ENCODE data around the gene KIAA1210.

KIAA1210 gene

GRCh38 chrX:119090627-119091026, 37.0 kb downstream of the KIAA1210 start:
- no peak for DNase-seq

- DNase-seq = no peak
These were observed 38.0 kb downstream of the KIAA1210 start for GRCh38 chrX:119089619-119090018.

GRCh38 chrX:119087121-119087520, 40.5 kb downstream of the KIAA1210 start:
- no peak for DNase-seq

- DNase-seq = no peak
These were observed 42.8 kb downstream of the KIAA1210 start for GRCh38 chrX:119084766-119085165.

GRCh38 chrX:119082278-119082677, 45.3 kb downstream of the KIAA1210 start:
- DNase-seq = no peak

- no peak for DNase-seq
These were observed 52.2 kb downstream of the KIAA1210 start for GRCh38 chrX:119075270-119076025.

- no peak for DNase-seq
These were observed 53.7 kb downstream of the KIAA1210 start for GRCh38 chrX:119073911-119074310.

- DNase-seq = no peak
These were observed 54.3 kb downstream of the KIAA1210 start for GRCh38 chrX:119073200-119073905.

GRCh38 chrX:119072744-119073143, 54.9 kb downstream of the KIAA1210 start, which contains the start of gene CT47C1:
Gene CT47C1, plus strand, starts transcription at chrX:119072993. Its CDS starts 233 bp downstream, at chrX:119073226.
- DNase-seq = no peak

GRCh38 chrX:119071381-119071780, 56.2 kb downstream of the KIAA1210 start:
- DNase-seq = no peak

- DNase-seq = no peak
These were observed 57.9 kb downstream of the KIAA1210 start for GRCh38 chrX:119069762-119070161.

GRCh38 chrX:119069128-119069527, 58.5 kb downstream of the KIAA1210 start:
- no peak for DNase-seq

- DNase-seq = peak; percentile 59
These were observed 60.4 kb downstream of the KIAA1210 start for GRCh38 chrX:119067023-119067739.

- DNase-seq = no peak
These were observed 64.2 kb downstream of the KIAA1210 start for GRCh38 chrX:119063428-119063827.

- no peak for DNase-seq
These were observed 64.8 kb downstream of the KIAA1210 start for GRCh38 chrX:119062750-119063374.

- DNase-seq = no peak
These were observed 71.9 kb downstream of the KIAA1210 start for GRCh38 chrX:119055687-119056086.

GRCh38 chrX:119045884-119046283, 81.7 kb downstream of the KIAA1210 start:
- no peak for DNase-seq

GRCh38 chrX:119042996-119043395, 84.6 kb downstream of the KIAA1210 start:
- DNase-seq = no peak

GRCh38 chrX:119042040-119042439, 85.6 kb downstream of the KIAA1210 start:
- DNase-seq = no peak

GRCh38 chrX:119041175-119041574, 86.4 kb downstream of the KIAA1210 start:
- DNase-seq = no peak

- DNase-seq = no peak
These were observed 87.2 kb downstream of the KIAA1210 start for GRCh38 chrX:119040432-119040831.

- DNase-seq = no peak
These were observed 91.2 kb downstream of the KIAA1210 start for GRCh38 chrX:119036107-119037029.

Measured in hematopoietic multipotent progenitor cell treated with erythropoietin and hydrocortisone succinate and interleukin-3 and kit ligand, for 6 days (in vitro differentiated cells).